ENCODE data around the gene TMEM243.

Gene TMEM243

GRCh38 chr7:87155788-87156187, 63.7 kb downstream of the TMEM243 start:
- H3K4me3 Mint-ChIP-seq = peak overlapping the region; percentile 58
- ATAC-seq = no peak
- no peaks in the 10 kb centered on the region for H3K27me3 Mint-ChIP-seq
- H3K27ac Mint-ChIP-seq = no peak overlapping the region
- peaks cover 57% of the 10 kb centered on the region for H3K4me1 Mint-ChIP-seq
- peaks cover 14% of the 10 kb centered on the region for H3K36me3 Mint-ChIP-seq
- H3K9me3 Mint-ChIP-seq = no peaks in the 10 kb centered on the region

- ATAC-seq = no peak
- Mint-ChIP-seq H3K27ac (peak overlapping the region; percentile 67), H3K4me3 (peak overlapping the region; percentile 87), H3K27me3 (no peaks in the 10 kb centered on the region), H3K36me3 (peaks cover 8% of the 10 kb centered on the region), H3K9me3 (no peaks in the 10 kb centered on the region), H3K4me1 (peaks cover 47% of the 10 kb centered on the region)
Measured at GRCh38 chr7:87154569-87154968, 65.0 kb downstream of the TMEM243 start.

GRCh38 chr7:87154166-87154565, 65.4 kb downstream of the TMEM243 start:
- Mint-ChIP-seq H3K4me1 (peaks cover 43% of the 10 kb centered on the region), H3K27me3 (no peaks in the 10 kb centered on the region), H3K36me3 (peaks cover 8% of the 10 kb centered on the region), H3K9me3 (no peaks in the 10 kb centered on the region), H3K27ac (peak overlapping the region; percentile 67), H3K4me3 (peak overlapping the region; percentile 87)
- no peak for ATAC-seq

- peak; percentile 60 for ATAC-seq
- H3K27me3 Mint-ChIP-seq = no peaks in the 10 kb centered on the region
- H3K4me3 Mint-ChIP-seq = peak overlapping the region; percentile 87
- H3K27ac Mint-ChIP-seq = peak overlapping the region; percentile 94
- H3K9me3 Mint-ChIP-seq = no peaks in the 10 kb centered on the region
- peaks cover 43% of the 10 kb centered on the region for H3K4me1 Mint-ChIP-seq
- peaks cover 8% of the 10 kb centered on the region for H3K36me3 Mint-ChIP-seq
Measured at GRCh38 chr7:87152897-87153641, 66.5 kb downstream of the TMEM243 start.

GRCh38 chr7:87152112-87152896, 67.2 kb downstream of the TMEM243 start, which contains the start of gene DMTF1:
Gene DMTF1, plus strand, starts transcription at chr7:87152453. Its CDS starts 12,489 bp downstream, at chr7:87164942.
- H3K4me1 Mint-ChIP-seq = peaks cover 38% of the 10 kb centered on the region
- no peaks in the 10 kb centered on the region for H3K27me3 Mint-ChIP-seq
- H3K4me3 Mint-ChIP-seq = peak within 1 kb of the TSS; percentile 87
- peaks cover 8% of the 10 kb centered on the region for H3K36me3 Mint-ChIP-seq
- peak within 1 kb of the TSS; percentile 94 for H3K27ac Mint-ChIP-seq
- peak; percentile 93 for ATAC-seq
- H3K9me3 Mint-ChIP-seq = no peaks in the 10 kb centered on the region

GRCh38 chr7:87151729-87152111, 67.8 kb downstream of the TMEM243 start:
- peaks cover 32% of the 10 kb centered on the region for H3K4me1 Mint-ChIP-seq
- peak overlapping the region; percentile 94 for H3K27ac Mint-ChIP-seq
- H3K27me3 Mint-ChIP-seq = no peaks in the 10 kb centered on the region

GRCh38 chr7:87151002-87151728, 68.4 kb downstream of the TMEM243 start:
- Mint-ChIP-seq H3K4me3 (peak overlapping the region; percentile 87), H3K27me3 (no peaks in the 10 kb centered on the region), H3K27ac (peak overlapping the region; percentile 94), H3K9me3 (no peaks in the 10 kb centered on the region), H3K36me3 (peaks cover 8% of the 10 kb centered on the region), H3K4me1 (peaks cover 27% of the 10 kb centered on the region)
- no peak for ATAC-seq

More at GRCh38 chr7:87151729-87152111, 67.8 kb downstream of the TMEM243 start:
- Mint-ChIP-seq H3K4me3 (peak overlapping the region; percentile 87), H3K9me3 (no peaks in the 10 kb centered on the region), H3K36me3 (peaks cover 8% of the 10 kb centered on the region)
- ATAC-seq = no peak

- Mint-ChIP-seq H3K4me3 (no peak overlapping the region), H3K9me3 (no peaks in the 10 kb centered on the region), H3K27ac (no peak overlapping the region), H3K27me3 (no peaks in the 10 kb centered on the region), H3K4me1 (peaks cover 23% of the 10 kb centered on the region), H3K36me3 (no peaks in the 10 kb centered on the region)
- ATAC-seq = no peak
Measured at GRCh38 chr7:87148332-87148955, 71.1 kb downstream of the TMEM243 start.

- Mint-ChIP-seq H3K27ac (no peak overlapping the region), H3K4me1 (peaks cover 20% of the 10 kb centered on the region), H3K9me3 (no peaks in the 10 kb centered on the region), H3K4me3 (no peak overlapping the region), H3K36me3 (no peaks in the 10 kb centered on the region), H3K27me3 (no peaks in the 10 kb centered on the region)
- no peak for ATAC-seq
Measured at GRCh38 chr7:87147500-87147899, 72.0 kb downstream of the TMEM243 start.

GRCh38 chr7:87146740-87147386, 72.7 kb downstream of the TMEM243 start:
- no peak overlapping the region for H3K27ac Mint-ChIP-seq
- no peaks in the 10 kb centered on the region for H3K36me3 Mint-ChIP-seq
- H3K27me3 Mint-ChIP-seq = no peaks in the 10 kb centered on the region
- no peak for ATAC-seq
- peaks cover 20% of the 10 kb centered on the region for H3K4me1 Mint-ChIP-seq
- H3K9me3 Mint-ChIP-seq = no peaks in the 10 kb centered on the region
- H3K4me3 Mint-ChIP-seq = no peak overlapping the region

Data from stimulated activated memory B cell treated with anti-CD40 and anti-IgM and Interleukin-4, amounts not matched to agents 10 μg/mL and 1 μg/mL and 100 μg/mL, for 72 hours (primary cell).